Mucosa of descending colon (tissue), 3 donors: Measurements from ENCODE around the gene CHST5. TPM values are rescaled to one million over a fixed set of nuclear protein-coding genes. Genes with fewer than 3 reads are reported as not detected.
"Not testable (repeated sequence)": the region's sequence is repeated elsewhere in the genome, so short reads cannot be mapped to it uniquely, and the experiment has no call there.

ENCODE experiments used
- ATAC-seq: fragments of 200-7000 bp; cut with Tn5 transposase; one replicate; pipeline ENCODE4 v1.9.1; 2020; ENCODE audit warnings: mild to moderate bottlenecking, moderate library complexity
- DNase-seq, 3 donors: peaks; one replicate each; pipeline ENCODE4 v3.0.0-alpha.2; 2020
- H3K36me3 ChIP-seq: fragments of 200-600 bp; one replicate; pipeline ENCODE4 v1.8.0; 2021; ENCODE audit warnings: low read depth, mild to moderate bottlenecking
- H3K4me1 ChIP-seq: fragments of 200-600 bp; one replicate; pipeline ENCODE4 v1.8.0; 2021; ENCODE audit warnings: low read depth, mild to moderate bottlenecking
- H3K4me3 ChIP-seq: fragments of 200-600 bp; one replicate; pipeline ENCODE4 v1.8.0; 2021; ENCODE audit warnings: mild to moderate bottlenecking
- H3K9me3 ChIP-seq: fragments of 200-600 bp; one replicate; pipeline ENCODE4 v1.8.0; 2021; ENCODE audit warnings: mild to moderate bottlenecking
- CTCF ChIP-seq: fragments of 200-600 bp; IDR thresholded peaks from one replicate; pipeline ENCODE4 v1.8.0; 2022; ENCODE audit warnings: antibody characterized with exemption, mild to moderate bottlenecking
- intact Hi-C, 2 donors: fragments of 100-400 bp; cut with DNase I in 1 of 2; cut with micrococcal nuclease in 1 of 2; formaldehyde crosslinking; loops; one replicate each; pipeline versions ENCODE4 v1.11.0 to v1.11.1; 2022; cut with DNase I, micrococcal nuclease
- total RNA-seq, 3 donors: library from RNA; stranded (reverse); fragmentation: NEBNext Ultra II Directional in 2 of 3; extraction: Animal tissue kit (Norgen Biotek cat#: 25700) in 2 of 3; gene quantifications; one replicate each; pipeline versions ENCODE4 v1.2.1 to v1.2.4, GENCODE V29; 2021 to 2023
- donor health status: DM: no; HTN: no; CAD: no; lungs with moderate emphysema.
- donor health status: DM: no; HTN: no; CAD: no.
- donor health status: DM: no; HTN: yes; CAD: no.

The CHST5 gene
- total RNA-seq, 3 donors from 2014 or later = 27.4 to 111 (median 105) TPM

DNA sequence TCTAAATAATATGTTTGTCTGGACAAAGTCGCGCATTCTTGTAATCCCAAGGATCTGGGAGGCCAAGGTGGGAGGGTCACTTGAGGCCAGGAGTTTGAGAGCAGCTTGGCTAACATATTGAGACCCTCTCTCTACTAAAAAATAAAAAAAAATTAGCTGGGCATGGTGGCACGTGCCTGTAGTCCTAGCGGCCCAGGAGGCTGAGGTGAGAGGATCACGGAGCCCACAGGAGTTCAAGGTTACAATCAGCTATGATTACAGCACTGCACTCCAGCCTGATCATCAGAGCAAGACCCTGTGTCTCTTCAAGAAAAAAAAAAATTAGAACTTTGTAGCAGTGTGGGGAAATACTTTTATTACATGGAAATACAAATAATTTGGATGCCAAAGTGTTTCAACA, 34.5 kb downstream of the CHST5 start:
- TF ChIP-seq CTCF = no peak
- ATAC-seq (no peak), DNase-seq (peak in 1 of 3 donors; percentile 8)
- intact Hi-C loops = no loop called here
- Histone ChIP-seq H3K36me3 (no peaks in the 10 kb centered on the region), H3K4me3 (no peak overlapping the region), H3K9me3 (no peaks in the 10 kb centered on the region), H3K4me1 (no peaks in the 10 kb centered on the region)

DNA sequence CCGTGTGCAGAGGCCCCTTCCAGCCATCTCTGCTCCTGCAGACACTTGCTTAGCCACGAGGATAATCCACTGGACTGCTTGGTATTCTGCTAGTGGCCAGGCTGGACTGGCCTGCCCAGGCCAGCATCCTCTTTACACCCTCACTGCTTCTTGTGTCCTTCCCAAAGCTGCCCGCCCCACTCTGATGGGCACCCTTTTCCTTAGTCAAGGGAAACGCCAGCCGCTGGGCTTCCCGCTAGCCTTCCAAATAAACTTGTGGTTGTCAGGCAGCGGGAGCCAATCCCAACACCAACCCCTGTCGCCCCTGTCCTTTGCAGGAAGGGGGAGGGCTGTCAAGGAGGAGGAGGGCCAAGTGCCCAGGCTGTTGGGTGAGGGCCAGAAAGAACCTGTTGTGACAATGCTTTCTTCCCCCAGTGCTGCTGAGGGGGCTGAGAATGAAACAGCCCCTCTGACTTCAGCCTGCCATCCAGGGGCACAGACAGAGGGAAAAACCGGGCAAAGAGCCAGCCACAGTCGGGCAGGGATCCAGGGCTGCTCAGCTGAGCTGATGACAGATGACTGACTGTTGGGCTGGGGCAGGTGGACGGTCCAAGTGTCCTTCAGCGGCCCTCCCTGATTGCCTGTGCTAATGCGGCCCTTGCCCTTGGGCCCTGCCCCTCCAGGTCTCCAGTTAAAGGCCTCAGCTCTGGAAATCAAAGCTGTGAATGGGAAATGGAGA, 37.1 kb downstream of the CHST5 start:
- H3K4me3 ChIP-seq, H3K36me3 ChIP-seq, intact Hi-C loops, H3K9me3 ChIP-seq: not testable (repeated sequence)
- ATAC-seq (peak; percentile 63), DNase-seq (peak in 2 of 3 donors; percentile 61 to 67)
- H3K4me1 ChIP-seq = peaks cover 11% of the 10 kb centered on the region

DNA sequence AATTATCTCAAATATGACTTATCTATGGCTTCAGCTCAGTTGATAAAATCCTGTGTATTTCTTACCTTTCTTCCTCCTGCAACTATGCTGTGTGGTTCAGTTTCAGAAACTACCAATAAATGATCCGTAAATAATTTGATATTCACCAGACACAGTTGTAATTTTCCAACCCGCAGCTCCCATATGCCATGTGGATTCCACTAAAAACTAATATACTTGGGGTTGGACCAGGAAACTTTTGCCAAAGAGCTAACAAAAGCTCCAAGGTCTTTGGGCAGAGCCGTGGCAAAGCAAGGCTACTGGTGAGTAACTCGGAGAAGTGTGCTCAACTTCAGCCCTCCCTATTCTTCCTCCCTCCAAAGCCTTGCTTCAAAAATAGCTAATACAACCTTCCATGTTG, 38.4 kb downstream of the CHST5 start:
- ATAC-seq (no peak), DNase-seq (no peak)
- H3K36me3 ChIP-seq = no peaks in the 10 kb centered on the region
- peaks cover 11% of the 10 kb centered on the region for H3K4me1 ChIP-seq
- intact Hi-C loops = no loop called here
- no peaks in the 10 kb centered on the region for H3K9me3 ChIP-seq
- no peak overlapping the region for H3K4me3 ChIP-seq
- no peak for TF ChIP-seq CTCF

DNA sequence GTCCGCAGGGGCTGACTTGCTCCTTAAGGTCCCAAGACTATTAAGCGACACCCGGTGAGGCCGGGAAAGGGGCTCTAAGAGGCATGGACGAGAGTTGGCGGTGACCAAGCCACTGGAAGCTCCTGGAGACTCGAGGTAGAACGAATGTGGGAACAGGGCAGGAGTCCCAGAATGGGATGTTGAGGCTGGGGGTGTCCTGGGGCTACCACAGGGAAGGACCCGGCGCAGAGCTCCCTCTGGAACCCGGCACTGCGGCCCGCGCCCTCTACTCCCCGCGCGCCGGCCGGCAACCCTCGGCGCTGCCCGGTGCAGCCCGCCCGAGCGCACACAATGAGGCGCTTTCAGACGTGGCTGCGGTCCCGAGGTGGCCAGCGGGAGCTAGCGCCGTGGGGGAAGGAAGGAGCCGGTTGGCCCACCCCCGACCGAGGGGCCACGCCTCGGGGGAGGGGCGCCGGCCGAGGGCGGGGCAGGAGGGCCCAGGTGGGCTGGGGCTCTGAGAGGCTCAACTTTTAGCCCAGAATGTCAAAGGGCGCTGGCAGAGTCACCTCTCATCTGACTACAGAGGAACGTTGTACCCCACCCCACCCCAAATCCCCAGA, 40.7 kb downstream of the CHST5 start, which contains the start of gene CHST6:
Gene CHST6, minus strand, starts transcription at position 366 of the 599 bp plus-strand sequence. CDS start 15,613 bp downstream, outside the sequence.
- intact Hi-C loops = no loop called here
- H3K9me3 ChIP-seq = no peaks in the 10 kb centered on the region
- no peak for TF ChIP-seq CTCF
- H3K36me3 ChIP-seq = no peaks in the 10 kb centered on the region
- peak; percentile 82 for ATAC-seq
- peak in 2 of 3 donors; percentile 30 to 56 for DNase-seq
- no peak within 1 kb of the TSS for H3K4me3 ChIP-seq
- H3K4me1 ChIP-seq = peaks cover 11% of the 10 kb centered on the region

DNA sequence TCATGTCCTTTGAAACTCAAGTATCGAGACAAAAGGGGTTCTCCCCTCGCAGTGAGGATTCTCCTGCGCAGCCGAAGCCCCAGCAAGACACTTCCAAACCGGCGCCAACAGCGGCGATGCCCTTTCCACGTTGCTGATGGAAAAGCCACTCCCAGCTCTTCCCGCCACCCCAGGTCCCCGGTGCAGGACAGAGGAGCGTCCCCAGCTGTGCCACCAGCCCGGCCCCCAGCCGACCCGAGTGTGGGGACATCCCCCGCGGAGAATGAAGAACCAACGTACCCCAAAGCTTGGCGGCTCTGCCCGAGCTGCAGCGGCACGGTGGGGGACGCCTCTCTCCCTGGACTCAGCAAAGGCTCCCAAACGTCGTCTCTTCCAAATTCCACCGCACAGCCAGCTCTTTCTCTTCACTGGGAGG, 41.2 kb downstream of the CHST5 start:
- Histone ChIP-seq H3K4me1 (peaks cover 11% of the 10 kb centered on the region), H3K4me3 (no peak overlapping the region), H3K9me3 (no peaks in the 10 kb centered on the region), H3K36me3 (no peaks in the 10 kb centered on the region)
- DNase-seq (no peak), ATAC-seq (peak; percentile 31)
- intact Hi-C loops = no loop called here
- no peak for TF ChIP-seq CTCF

DNA sequence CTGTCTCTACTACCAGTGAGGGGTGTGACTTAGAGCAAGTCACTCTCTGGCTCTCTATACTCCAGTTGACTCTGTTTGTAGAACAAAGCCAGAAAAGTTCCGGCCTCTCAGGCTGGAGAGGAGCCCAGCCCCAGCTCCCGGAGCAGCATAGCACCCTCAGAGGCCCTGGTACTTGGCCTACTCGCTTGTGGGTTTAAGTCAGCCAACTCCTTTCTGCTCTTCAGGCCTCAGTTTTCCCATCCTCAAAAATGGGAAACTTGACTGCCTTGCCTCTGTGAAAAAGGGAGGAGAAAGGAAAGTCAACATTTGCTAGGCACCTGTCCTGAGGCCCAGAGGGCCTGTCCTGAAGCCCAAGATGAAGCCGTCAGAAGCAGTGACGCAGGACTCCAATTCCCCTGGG, 41.7 kb downstream of the CHST5 start:
- no peak overlapping the region for H3K4me3 ChIP-seq
- DNase-seq (no peak), ATAC-seq (no peak)
- H3K36me3 ChIP-seq = no peaks in the 10 kb centered on the region
- H3K4me1 ChIP-seq = peaks cover 11% of the 10 kb centered on the region
- intact Hi-C loops = no loop called here
- TF ChIP-seq CTCF = no peak
- H3K9me3 ChIP-seq = no peaks in the 10 kb centered on the region
